WERI-Rb-1 (cell line): ENCODE measurements around the gene CLEC16A.
A peak's percentile ranks its signal among the peaks of the same experiment; 100 is the strongest.

Experiments
- DNase-seq: peaks from one replicate; pipeline ENCODE4 v3.0.0-alpha.2; 2020
- H3K27ac ChIP-seq: fragments of 250-450 bp; sonication (Bioruptor Pico); 2 replicates; pipeline ENCODE4 v1.5.1; 2020; ENCODE audit warnings: mild to moderate bottlenecking, moderate library complexity
- H3K27me3 ChIP-seq: fragments of 250-450 bp; sonication (Bioruptor Pico); 2 replicates; pipeline ENCODE4 v1.5.1; 2021; ENCODE audit warnings: mild to moderate bottlenecking, low read depth, moderate library complexity; ENCODE audit not compliant: insufficient read depth, severe bottlenecking
- H3K36me3 ChIP-seq: fragments of 250-450 bp; sonication (Bioruptor Pico); 2 replicates; pipeline ENCODE4 v1.5.1; 2020; ENCODE audit warnings: mild to moderate bottlenecking, moderate library complexity
- H3K4me3 ChIP-seq: 2 replicates; pipeline ENCODE4 v1.5.1; 2011; ENCODE audit warnings: low read depth, mild to moderate bottlenecking, control low read depth, low read length
- H3K9me3 ChIP-seq: fragments of 250-450 bp; sonication (Bioruptor Pico); 2 replicates; pipeline ENCODE4 v1.5.1; 2021; ENCODE audit warnings: mild to moderate bottlenecking, moderate library complexity; ENCODE audit not compliant: severe bottlenecking
- TF ChIP-seq, protein P1 (sequence below): IDR thresholded peaks from 2 replicates; pipeline ENCODE4 v1.5.1; 2011; ENCODE audit warnings: low read depth, mild to moderate bottlenecking, control low read depth, inconsistent platforms, low read length

CLEC16A gene

GRCh38 chr16:10918294-10919002, 25.9 kb upstream of the CLEC16A start:
- TF ChIP-seq, protein P1, sequence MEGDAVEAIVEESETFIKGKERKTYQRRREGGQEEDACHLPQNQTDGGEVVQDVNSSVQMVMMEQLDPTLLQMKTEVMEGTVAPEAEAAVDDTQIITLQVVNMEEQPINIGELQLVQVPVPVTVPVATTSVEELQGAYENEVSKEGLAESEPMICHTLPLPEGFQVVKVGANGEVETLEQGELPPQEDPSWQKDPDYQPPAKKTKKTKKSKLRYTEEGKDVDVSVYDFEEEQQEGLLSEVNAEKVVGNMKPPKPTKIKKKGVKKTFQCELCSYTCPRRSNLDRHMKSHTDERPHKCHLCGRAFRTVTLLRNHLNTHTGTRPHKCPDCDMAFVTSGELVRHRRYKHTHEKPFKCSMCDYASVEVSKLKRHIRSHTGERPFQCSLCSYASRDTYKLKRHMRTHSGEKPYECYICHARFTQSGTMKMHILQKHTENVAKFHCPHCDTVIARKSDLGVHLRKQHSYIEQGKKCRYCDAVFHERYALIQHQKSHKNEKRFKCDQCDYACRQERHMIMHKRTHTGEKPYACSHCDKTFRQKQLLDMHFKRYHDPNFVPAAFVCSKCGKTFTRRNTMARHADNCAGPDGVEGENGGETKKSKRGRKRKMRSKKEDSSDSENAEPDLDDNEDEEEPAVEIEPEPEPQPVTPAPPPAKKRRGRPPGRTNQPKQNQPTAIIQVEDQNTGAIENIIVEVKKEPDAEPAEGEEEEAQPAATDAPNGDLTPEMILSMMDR, result peak; percentile 97
- Histone ChIP-seq H3K4me3 (no peak overlapping the region), H3K9me3 (no peaks in the 10 kb centered on the region), H3K27ac (no peak overlapping the region), H3K27me3 (no peaks in the 10 kb centered on the region), H3K36me3 (no peaks in the 10 kb centered on the region)
- peak; percentile 92 for DNase-seq

- Histone ChIP-seq H3K4me3 (no peak overlapping the region), H3K27ac (no peak overlapping the region), H3K27me3 (no peaks in the 10 kb centered on the region), H3K36me3 (no peaks in the 10 kb centered on the region), H3K9me3 (no peaks in the 10 kb centered on the region)
- TF ChIP-seq, protein P1, result no peak
- no peak for DNase-seq
Measured at GRCh38 chr16:10919003-10919351, 25.4 kb upstream of the CLEC16A start.

GRCh38 chr16:10920726-10921427, 23.5 kb upstream of the CLEC16A start:
- Histone ChIP-seq H3K4me3 (no peak overlapping the region), H3K9me3 (no peaks in the 10 kb centered on the region), H3K27me3 (no peaks in the 10 kb centered on the region), H3K27ac (no peak overlapping the region), H3K36me3 (no peaks in the 10 kb centered on the region)
- DNase-seq, result no peak
- TF ChIP-seq, protein P1, result no peak

GRCh38 chr16:10921536-10922327, 22.6 kb upstream of the CLEC16A start:
- DNase-seq, result no peak
- Histone ChIP-seq H3K27ac (no peak overlapping the region), H3K27me3 (no peaks in the 10 kb centered on the region), H3K4me3 (no peak overlapping the region), H3K9me3 (no peaks in the 10 kb centered on the region), H3K36me3 (no peaks in the 10 kb centered on the region)
- TF ChIP-seq, protein P1, result no peak

DNA sequence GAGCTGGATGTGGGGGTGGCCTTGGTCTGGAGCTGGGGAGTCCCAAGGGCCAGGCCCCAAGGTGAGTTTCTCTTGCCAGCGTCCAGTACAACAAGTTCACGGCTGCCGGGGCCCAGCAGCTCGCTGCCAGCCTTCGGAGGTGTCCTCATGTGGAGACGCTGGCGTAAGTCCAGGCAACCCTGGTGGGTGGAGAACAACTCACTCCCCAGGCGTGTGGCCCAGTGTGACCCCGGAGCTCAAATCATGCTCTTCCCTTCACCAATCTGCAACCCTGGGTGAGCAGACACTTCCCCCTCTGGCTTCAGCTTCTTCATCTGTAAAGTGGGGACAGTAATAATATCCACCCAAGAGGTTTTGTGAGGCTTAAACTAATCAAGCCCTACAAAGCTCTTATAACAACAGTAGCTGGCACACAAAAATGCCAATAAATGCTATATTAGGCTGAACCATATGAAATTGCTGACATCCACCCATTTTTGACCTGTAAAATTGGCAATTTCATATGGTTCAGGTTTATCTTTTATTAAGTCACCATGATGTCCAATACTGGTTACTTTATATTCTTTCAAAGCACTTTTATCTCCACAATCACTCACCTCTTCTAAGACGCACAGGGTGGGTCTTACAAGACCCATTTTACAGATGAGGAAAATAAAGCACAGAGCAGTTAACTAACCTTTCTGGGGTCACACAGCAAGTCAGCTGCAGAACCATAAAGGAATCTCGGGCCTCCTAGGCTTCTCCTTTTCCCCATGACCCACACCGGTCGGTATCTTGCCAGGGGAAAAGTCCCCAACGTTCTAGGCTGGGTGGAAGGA, 21.8 kb upstream of the CLEC16A start:
- TF ChIP-seq, protein P1, result no peak
- no peaks in the 10 kb centered on the region for H3K9me3 ChIP-seq
- H3K4me3 ChIP-seq, result no peak overlapping the region
- no peaks in the 10 kb centered on the region for H3K27me3 ChIP-seq
- no peak overlapping the region for H3K27ac ChIP-seq
- H3K36me3 ChIP-seq, result no peaks in the 10 kb centered on the region
- no peak for DNase-seq
